Ishikawa (cell line): Measurements from ENCODE around the gene SCNN1A.

Source experiments
- CEBPB ChIP-seq: IDR thresholded peaks from 2 replicates; pipeline ENCODE4 v1.6.1; 2012
- CREB1 ChIP-seq: IDR thresholded peaks from 2 replicates; pipeline ENCODE4 v1.6.1; 2012; ENCODE audit warnings: low read depth
- EGR1 ChIP-seq: IDR thresholded peaks from 2 replicates; pipeline ENCODE4 v1.6.1; 2012
- EP300 ChIP-seq: IDR thresholded peaks from 2 replicates; pipeline ENCODE4 v1.6.1; 2012; ENCODE audit warnings: borderline replicate concordance
- FOXM1 ChIP-seq: IDR thresholded peaks from 2 replicates; pipeline ENCODE4 v1.6.1; 2012; ENCODE audit warnings: low read depth, borderline replicate concordance
- NFIC ChIP-seq: IDR thresholded peaks from 2 replicates; pipeline ENCODE4 v1.6.1; 2012
- RAD21 ChIP-seq: IDR thresholded peaks from 2 replicates; pipeline ENCODE4 v1.6.1; 2012; ENCODE audit warnings: low read depth
- TAF1 ChIP-seq: IDR thresholded peaks from 2 replicates; pipeline ENCODE4 v1.6.1; 2012; ENCODE audit warnings: low read depth, mild to moderate bottlenecking
- TCF12 ChIP-seq: IDR thresholded peaks from 2 replicates; pipeline ENCODE4 v1.6.1; 2012; ENCODE audit warnings: low read depth
- TEAD4 ChIP-seq: IDR thresholded peaks from 2 replicates; pipeline ENCODE4 v1.6.1; 2012
- YY1 ChIP-seq: IDR thresholded peaks from 2 replicates; pipeline ENCODE4 v1.6.1; 2012; ENCODE audit warnings: low read depth
- ZBTB7A ChIP-seq: IDR thresholded peaks from 2 replicates; pipeline ENCODE4 v1.6.1; 2012; ENCODE audit warnings: low read depth
- TF ChIP-seq, protein P1 (sequence below): IDR thresholded peaks from 2 replicates; pipeline ENCODE4 v1.6.1; 2012
- TF ChIP-seq, protein P2 (sequence below): IDR thresholded peaks from 2 replicates; pipeline ENCODE4 v1.6.1; 2012
- TF ChIP-seq, protein P3 (sequence below): IDR thresholded peaks from 2 replicates; pipeline ENCODE4 v1.6.1; 2012; ENCODE audit warnings: low read depth, mild to moderate bottlenecking

Gene SCNN1A

GRCh38 chr12:6363330-6364043 lies 11.9 kb downstream of the SCNN1A start:
- TF ChIP-seq EGR1 (peak; percentile 73), RAD21 (no peak; the same call in 1 of the 2 replicates), CEBPB (no peak), NFIC (no peak), TAF1 (peak; percentile 45), CREB1 (no peak), YY1 (peak; percentile 37; the same call in 1 of the 2 replicates), ZBTB7A (peak; percentile 98), TEAD4 (peak; percentile 69), EP300 (peak; percentile 64), FOXM1 (peak; percentile 70), TCF12 (peak; percentile 88)
- TF ChIP-seq, protein P1, sequence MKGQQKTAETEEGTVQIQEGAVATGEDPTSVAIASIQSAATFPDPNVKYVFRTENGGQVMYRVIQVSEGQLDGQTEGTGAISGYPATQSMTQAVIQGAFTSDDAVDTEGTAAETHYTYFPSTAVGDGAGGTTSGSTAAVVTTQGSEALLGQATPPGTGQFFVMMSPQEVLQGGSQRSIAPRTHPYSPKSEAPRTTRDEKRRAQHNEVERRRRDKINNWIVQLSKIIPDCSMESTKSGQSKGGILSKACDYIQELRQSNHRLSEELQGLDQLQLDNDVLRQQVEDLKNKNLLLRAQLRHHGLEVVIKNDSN, result 0 out of 2 replicates have a peak, but pooled peaks have one; percentile 20
- TF ChIP-seq, protein P2, sequence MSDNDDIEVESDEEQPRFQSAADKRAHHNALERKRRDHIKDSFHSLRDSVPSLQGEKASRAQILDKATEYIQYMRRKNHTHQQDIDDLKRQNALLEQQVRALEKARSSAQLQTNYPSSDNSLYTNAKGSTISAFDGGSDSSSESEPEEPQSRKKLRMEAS, result peak; percentile 79
- TF ChIP-seq, protein P3, sequence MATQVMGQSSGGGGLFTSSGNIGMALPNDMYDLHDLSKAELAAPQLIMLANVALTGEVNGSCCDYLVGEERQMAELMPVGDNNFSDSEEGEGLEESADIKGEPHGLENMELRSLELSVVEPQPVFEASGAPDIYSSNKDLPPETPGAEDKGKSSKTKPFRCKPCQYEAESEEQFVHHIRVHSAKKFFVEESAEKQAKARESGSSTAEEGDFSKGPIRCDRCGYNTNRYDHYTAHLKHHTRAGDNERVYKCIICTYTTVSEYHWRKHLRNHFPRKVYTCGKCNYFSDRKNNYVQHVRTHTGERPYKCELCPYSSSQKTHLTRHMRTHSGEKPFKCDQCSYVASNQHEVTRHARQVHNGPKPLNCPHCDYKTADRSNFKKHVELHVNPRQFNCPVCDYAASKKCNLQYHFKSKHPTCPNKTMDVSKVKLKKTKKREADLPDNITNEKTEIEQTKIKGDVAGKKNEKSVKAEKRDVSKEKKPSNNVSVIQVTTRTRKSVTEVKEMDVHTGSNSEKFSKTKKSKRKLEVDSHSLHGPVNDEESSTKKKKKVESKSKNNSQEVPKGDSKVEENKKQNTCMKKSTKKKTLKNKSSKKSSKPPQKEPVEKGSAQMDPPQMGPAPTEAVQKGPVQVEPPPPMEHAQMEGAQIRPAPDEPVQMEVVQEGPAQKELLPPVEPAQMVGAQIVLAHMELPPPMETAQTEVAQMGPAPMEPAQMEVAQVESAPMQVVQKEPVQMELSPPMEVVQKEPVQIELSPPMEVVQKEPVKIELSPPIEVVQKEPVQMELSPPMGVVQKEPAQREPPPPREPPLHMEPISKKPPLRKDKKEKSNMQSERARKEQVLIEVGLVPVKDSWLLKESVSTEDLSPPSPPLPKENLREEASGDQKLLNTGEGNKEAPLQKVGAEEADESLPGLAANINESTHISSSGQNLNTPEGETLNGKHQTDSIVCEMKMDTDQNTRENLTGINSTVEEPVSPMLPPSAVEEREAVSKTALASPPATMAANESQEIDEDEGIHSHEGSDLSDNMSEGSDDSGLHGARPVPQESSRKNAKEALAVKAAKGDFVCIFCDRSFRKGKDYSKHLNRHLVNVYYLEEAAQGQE, result peak; percentile 63

GRCh38 chr12:6363010-6363329 lies 12.4 kb downstream of the SCNN1A start:
- TF ChIP-seq TCF12, result no peak
- TF ChIP-seq, protein P2, result no peak
- TF ChIP-seq, protein P1, result no peak
- TF ChIP-seq FOXM1, result no peak

- TF ChIP-seq ZBTB7A (no peak), YY1 (no peak), EP300 (no peak), CEBPB (no peak), CREB1 (no peak), TAF1 (no peak), TCF12 (no peak), EGR1 (no peak)
- TF ChIP-seq, protein P3, result no peak
- TF ChIP-seq, protein P1, result no peak
Observed at GRCh38 chr12:6362403-6362802, 13.0 kb downstream of the SCNN1A start.

DNA sequence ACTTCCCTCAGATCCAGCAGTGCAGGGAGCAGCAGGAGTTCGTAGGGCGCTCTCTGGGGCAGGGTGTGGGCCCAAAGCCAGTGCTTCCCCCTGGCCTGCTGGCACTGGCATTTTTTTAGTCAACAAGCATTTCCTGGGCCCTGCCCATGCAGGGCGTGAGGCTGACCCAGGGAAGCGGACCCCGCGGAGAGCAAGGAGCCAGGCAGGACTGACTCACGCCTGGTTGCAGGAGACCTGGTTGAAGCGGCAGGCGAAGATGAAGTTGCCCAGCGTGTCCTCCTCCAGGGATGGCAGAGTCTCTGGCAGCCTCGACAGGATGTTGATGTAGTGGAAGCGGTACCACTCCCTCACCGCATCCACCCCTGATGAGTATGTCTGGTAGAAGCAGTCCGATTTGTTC lies 13.5 kb downstream of the SCNN1A start:
- no peak for TF ChIP-seq CREB1
- TF ChIP-seq YY1, result no peak
- no peak for TF ChIP-seq CEBPB
- TF ChIP-seq ZBTB7A, result no peak
- TF ChIP-seq TEAD4, result peak; percentile 61
- TF ChIP-seq, protein P2, result peak; percentile 61; the same call in 1 of the 2 replicates
- peak; percentile 79 for TF ChIP-seq TCF12
- peak; percentile 37 for TF ChIP-seq RAD21
- peak; percentile 79 for TF ChIP-seq EP300
- peak; percentile 31; the same call in 1 of the 2 replicates for TF ChIP-seq FOXM1
- TF ChIP-seq, protein P1, result no peak
- no peak for TF ChIP-seq EGR1
- TF ChIP-seq NFIC, result peak; percentile 82
- TF ChIP-seq, protein P3, result no peak
- TF ChIP-seq TAF1, result no peak
